ENCODE measurements around the gene OPRM1.

OPRM1 gene

GRCh38 chr6:154080461-154081189, 41.6 kb downstream of the OPRM1 start:
- no peak for DNase-seq (ENCODE audit: low read depth)

GRCh38 chr6:154086510-154086909, 47.5 kb downstream of the OPRM1 start:
- DNase-seq (ENCODE audit: low read depth): no peak

GRCh38 chr6:154092326-154092962, 53.4 kb downstream of the OPRM1 start:
- DNase-seq (ENCODE audit: low read depth): no peak

GRCh38 chr6:154093231-154094044, 54.4 kb downstream of the OPRM1 start:
- DNase-seq (ENCODE audit: low read depth): no peak

GRCh38 chr6:154095571-154095970, 56.5 kb downstream of the OPRM1 start:
- no peak for DNase-seq (ENCODE audit: low read depth)

GRCh38 chr6:154096316-154096715, 57.3 kb downstream of the OPRM1 start:
- no peak for DNase-seq (ENCODE audit: low read depth)

GRCh38 chr6:154096834-154097233, 57.8 kb downstream of the OPRM1 start:
- no peak for DNase-seq (ENCODE audit: low read depth)

- DNase-seq (ENCODE audit: low read depth): no peak
Observed at GRCh38 chr6:154099211-154099610, 60.2 kb downstream of the OPRM1 start.

GRCh38 chr6:154106251-154106650, 67.2 kb downstream of the OPRM1 start:
- no peak for DNase-seq (ENCODE audit: low read depth)

- DNase-seq (ENCODE audit: low read depth): no peak
Observed at GRCh38 chr6:154111025-154111424, 72.0 kb downstream of the OPRM1 start.

GRCh38 chr6:154112181-154112809, 73.3 kb downstream of the OPRM1 start:
- DNase-seq (ENCODE audit: low read depth): no peak

- DNase-seq (ENCODE audit: low read depth): no peak
Observed at GRCh38 chr6:154113392-154113791, 74.4 kb downstream of the OPRM1 start.

- no peak for DNase-seq (ENCODE audit: low read depth)
Observed at GRCh38 chr6:154117485-154117884, 78.4 kb downstream of the OPRM1 start.

GRCh38 chr6:154122195-154122925, 83.3 kb downstream of the OPRM1 start:
- DNase-seq (ENCODE audit: low read depth): no peak

GRCh38 chr6:154123155-154123956, 84.3 kb downstream of the OPRM1 start:
- DNase-seq (ENCODE audit: low read depth): no peak

GRCh38 chr6:154125421-154125820, 86.4 kb downstream of the OPRM1 start:
- DNase-seq (ENCODE audit: low read depth): no peak

- DNase-seq (ENCODE audit: low read depth): no peak
Observed at GRCh38 chr6:154127657-154128056, 88.6 kb downstream of the OPRM1 start.

GRCh38 chr6:154134471-154135147, 95.6 kb downstream of the OPRM1 start:
- no peak for DNase-seq (ENCODE audit: low read depth)

- no peak for DNase-seq (ENCODE audit: low read depth)
Observed at GRCh38 chr6:154138793-154139192, 99.8 kb downstream of the OPRM1 start.

- no peak for DNase-seq (ENCODE audit: low read depth)
Observed at GRCh38 chr6:154139892-154140291, 100.9 kb downstream of the OPRM1 start.
